ENCODE measurements around the gene ULK3.

The ULK3 gene

GRCh38 chr15:74839526-74840395, 3.2 kb downstream of the ULK3 start:
- no peak for DNase-seq

GRCh38 chr15:74838746-74839525, 4.0 kb downstream of the ULK3 start:
- DNase-seq = no peak

GRCh38 chr15:74838137-74838516, 4.8 kb downstream of the ULK3 start:
- no peak for DNase-seq

GRCh38 chr15:74837482-74838136, 5.3 kb downstream of the ULK3 start:
- no peak for DNase-seq

- no peak for DNase-seq
Observed at GRCh38 chr15:74836846-74837245, 6.1 kb downstream of the ULK3 start.

- no peak for DNase-seq
Observed at GRCh38 chr15:74835312-74835823, 7.6 kb downstream of the ULK3 start.

GRCh38 chr15:74833376-74834107, 9.4 kb downstream of the ULK3 start:
- no peak for DNase-seq

- no peak for DNase-seq
Observed at GRCh38 chr15:74832826-74833225, 10.1 kb downstream of the ULK3 start.

GRCh38 chr15:74831813-74832495, 11.0 kb downstream of the ULK3 start:
- no peak for DNase-seq

GRCh38 chr15:74830868-74831267, 12.1 kb downstream of the ULK3 start:
- DNase-seq = no peak

GRCh38 chr15:74829991-74830390, 13.0 kb downstream of the ULK3 start:
- DNase-seq = no peak

- DNase-seq = no peak
Observed at GRCh38 chr15:74829486-74829885, 13.5 kb downstream of the ULK3 start.

GRCh38 chr15:74828835-74829234, 14.1 kb downstream of the ULK3 start:
- no peak for DNase-seq

GRCh38 chr15:74827614-74828013, 15.3 kb downstream of the ULK3 start:
- DNase-seq = no peak

- DNase-seq = no peak
Observed at GRCh38 chr15:74826921-74827320, 16.0 kb downstream of the ULK3 start.

- no peak for DNase-seq
Observed at GRCh38 chr15:74826364-74826819, 16.6 kb downstream of the ULK3 start, which contains the start of gene CPLX3. Gene CPLX3 (plus strand): TSS chr15:74826627. CDS start chr15:74826704, 77 bp downstream.

- DNase-seq = no peak
Observed at GRCh38 chr15:74825866-74826265, 17.1 kb downstream of the ULK3 start.

GRCh38 chr15:74824976-74825375, 18.0 kb downstream of the ULK3 start:
- DNase-seq = no peak

- DNase-seq = no peak
Observed at GRCh38 chr15:74823324-74823723, 19.6 kb downstream of the ULK3 start.

GRCh38 chr15:74822233-74822632, 20.7 kb downstream of the ULK3 start:
- DNase-seq = no peak

GRCh38 chr15:74821790-74822158, 21.2 kb downstream of the ULK3 start:
- no peak for DNase-seq
